ENCODE measurements around the gene TBC1D1.

TBC1D1 gene

DNA sequence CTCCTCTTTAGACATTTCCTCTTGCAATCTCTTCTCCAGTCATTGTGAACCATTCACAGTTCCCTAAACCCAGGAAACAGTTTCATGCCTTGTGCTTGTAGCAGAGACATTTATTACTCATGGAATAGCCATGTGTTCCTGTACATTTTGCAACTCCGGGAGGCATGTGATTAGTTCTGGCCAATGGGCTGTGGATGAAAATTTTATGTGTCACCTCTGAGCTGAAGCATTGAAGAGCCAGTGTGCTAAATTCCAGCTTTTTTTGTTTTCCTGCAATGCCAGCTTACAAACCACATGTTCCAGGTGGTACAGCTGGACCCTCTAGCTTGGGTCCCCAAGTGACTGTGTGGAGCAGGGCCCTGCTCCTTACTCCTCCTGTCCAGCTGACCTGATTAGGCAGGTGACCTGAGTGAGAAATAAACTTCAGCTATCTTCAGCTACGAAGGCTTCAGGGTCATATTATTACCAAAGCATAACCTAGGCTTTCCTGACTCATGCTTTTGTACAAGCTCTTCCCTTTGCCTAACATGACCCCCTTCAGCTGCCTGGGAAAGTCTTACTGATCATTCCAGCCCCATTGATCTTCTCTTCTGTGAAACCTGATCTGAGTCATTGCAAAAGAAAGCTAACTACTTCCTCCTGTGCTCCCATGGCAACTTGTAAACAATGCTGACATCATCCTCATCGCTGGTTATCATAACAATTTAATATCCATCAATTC is 269.8 kb downstream of the TBC1D1 start:
- no peaks in the 10 kb centered on the region for H3K9me2 ChIP-seq (ENCODE audit: low read depth, low read length)
- no peak overlapping the region for H3K4me3 ChIP-seq (ENCODE audit: low read depth, low read length, poor library complexity, severe bottlenecking)
- 0 out of 2 replicates have a peak, but pooled peaks cover 5% of the 10 kb centered on the region for H3K9me3 ChIP-seq (ENCODE audit: low read length)
- H3K4me1 ChIP-seq (ENCODE audit: insufficient read depth, low read length, severe bottlenecking): no peaks in the 10 kb centered on the region
- no peak overlapping the region for H3K27ac ChIP-seq (ENCODE audit: low read depth, low read length, poor library complexity, severe bottlenecking)
- H3K4me2 ChIP-seq (ENCODE audit: low read length): no peak overlapping the region
- no peaks in the 10 kb centered on the region for H4K20me1 ChIP-seq (ENCODE audit: insufficient read depth, low read length)
- H3K9ac ChIP-seq (ENCODE audit: low read length): no peak overlapping the region
- H2AFZ ChIP-seq (ENCODE audit: low read length): no peak overlapping the region
- H3K27me3 ChIP-seq (ENCODE audit: insufficient read depth, low read length): peaks cover 10% of the 10 kb centered on the region; the same call in 1 of the 2 replicates
- no peaks in the 10 kb centered on the region for H3K79me2 ChIP-seq (ENCODE audit: insufficient read depth, low read length)
- H3F3A ChIP-seq (ENCODE audit: insufficient read depth, low read length): no peaks in the 10 kb centered on the region
- H3K36me3 ChIP-seq (ENCODE audit: insufficient read depth, low read length): no peaks in the 10 kb centered on the region; the same call in 1 of the 2 replicates
- no peak for TF ChIP-seq CTCF (IDR thresholded peaks at IDR 0.05; ENCODE audit: low read length)
- no peak for TF ChIP-seq EZH2 (IDR thresholded peaks at IDR 0.05; ENCODE audit: borderline replicate concordance, low read length)

DNA sequence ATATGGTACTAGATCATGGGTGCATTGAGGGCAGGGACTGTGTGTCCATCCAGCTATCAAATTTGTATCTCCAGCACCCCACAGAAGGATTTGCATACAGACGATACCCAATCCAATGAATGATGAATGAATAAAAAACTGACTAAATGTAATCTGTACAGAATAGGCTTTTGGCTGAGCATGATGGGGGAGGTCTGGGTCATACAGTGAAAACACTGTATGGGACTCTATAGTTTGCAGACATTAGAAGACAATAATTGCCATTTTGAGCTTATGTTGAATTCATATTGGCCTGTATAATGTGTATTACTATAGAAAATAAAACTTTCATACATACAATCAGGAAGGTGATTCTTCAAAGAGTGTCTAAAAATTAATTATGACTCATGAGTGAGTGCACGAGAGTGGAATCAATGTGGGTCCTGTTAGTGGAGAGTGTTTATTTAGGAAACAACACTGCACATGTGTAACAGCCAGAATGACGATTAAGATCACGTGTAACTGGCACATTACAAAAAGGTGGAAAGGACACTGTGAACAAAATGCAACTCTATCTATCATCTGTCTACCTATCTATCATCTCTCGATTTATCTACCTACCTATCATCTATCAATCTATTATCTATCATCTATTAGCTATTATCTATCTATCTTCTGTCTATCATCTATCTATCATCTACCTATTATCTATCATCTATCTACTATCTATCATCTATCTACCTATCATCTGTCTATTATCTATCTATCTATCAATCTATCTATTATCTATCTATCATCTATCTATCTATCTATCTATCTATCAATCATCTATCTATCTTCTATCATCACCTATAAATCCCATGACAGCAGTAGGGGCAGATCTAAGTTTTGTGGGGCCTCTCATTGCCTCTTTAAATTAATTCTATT is 270.6 kb downstream of the TBC1D1 start:
- H3K9me2 ChIP-seq (ENCODE audit: low read depth, low read length): no peaks in the 10 kb centered on the region
- H3K36me3 ChIP-seq (ENCODE audit: insufficient read depth, low read length): no peaks in the 10 kb centered on the region; the same call in 1 of the 2 replicates
- H3K27ac ChIP-seq (ENCODE audit: low read depth, low read length, poor library complexity, severe bottlenecking): no peak overlapping the region
- no peak overlapping the region for H3K4me2 ChIP-seq (ENCODE audit: low read length)
- H3K9me3 ChIP-seq (ENCODE audit: low read length): 0 out of 2 replicates have a peak, but pooled peaks cover 5% of the 10 kb centered on the region
- peaks cover 10% of the 10 kb centered on the region; the same call in 1 of the 2 replicates for H3K27me3 ChIP-seq (ENCODE audit: insufficient read depth, low read length)
- no peak overlapping the region for H3K9ac ChIP-seq (ENCODE audit: low read length)
- H2AFZ ChIP-seq (ENCODE audit: low read length): no peak overlapping the region
- no peaks in the 10 kb centered on the region for H3F3A ChIP-seq (ENCODE audit: insufficient read depth, low read length)
- no peak overlapping the region for H3K4me3 ChIP-seq (ENCODE audit: low read depth, low read length, poor library complexity, severe bottlenecking)
- TF ChIP-seq EZH2 (IDR thresholded peaks at IDR 0.05; ENCODE audit: borderline replicate concordance, low read length): no peak
- no peak for TF ChIP-seq CTCF (IDR thresholded peaks at IDR 0.05; ENCODE audit: low read length)
- no peaks in the 10 kb centered on the region for H3K79me2 ChIP-seq (ENCODE audit: insufficient read depth, low read length)
- H4K20me1 ChIP-seq (ENCODE audit: insufficient read depth, low read length): no peaks in the 10 kb centered on the region
- no peaks in the 10 kb centered on the region for H3K4me1 ChIP-seq (ENCODE audit: insufficient read depth, low read length, severe bottlenecking)

- TF ChIP-seq EZH2 (IDR thresholded peaks at IDR 0.05; ENCODE audit: borderline replicate concordance, low read length) (no peak), CTCF (IDR thresholded peaks at IDR 0.05; ENCODE audit: low read length) (no peak)
- Histone ChIP-seq H3K27me3 (ENCODE audit: insufficient read depth, low read length) (peaks cover 10% of the 10 kb centered on the region; the same call in 1 of the 2 replicates), H4K20me1 (ENCODE audit: insufficient read depth, low read length) (no peaks in the 10 kb centered on the region), H2AFZ (ENCODE audit: low read length) (no peak overlapping the region), H3K9ac (ENCODE audit: low read length) (no peak overlapping the region), H3K9me2 (ENCODE audit: low read depth, low read length) (no peaks in the 10 kb centered on the region), H3K4me3 (ENCODE audit: low read depth, low read length, poor library complexity, severe bottlenecking) (no peak overlapping the region), H3K79me2 (ENCODE audit: insufficient read depth, low read length) (no peaks in the 10 kb centered on the region), H3K27ac (ENCODE audit: low read depth, low read length, poor library complexity, severe bottlenecking) (no peak overlapping the region), H3K4me1 (ENCODE audit: insufficient read depth, low read length, severe bottlenecking) (no peaks in the 10 kb centered on the region), H3K9me3 (ENCODE audit: low read length) (0 out of 2 replicates have a peak, but pooled peaks cover 5% of the 10 kb centered on the region), H3F3A (ENCODE audit: insufficient read depth, low read length) (no peaks in the 10 kb centered on the region), H3K4me2 (ENCODE audit: low read length) (no peak overlapping the region), H3K36me3 (ENCODE audit: insufficient read depth, low read length) (no peaks in the 10 kb centered on the region; the same call in 1 of the 2 replicates)
Measured at GRCh38 chr4:38162240-38162784, 271.4 kb downstream of the TBC1D1 start.
